ENCODE measurements around the gene TEDC2. TPM values are rescaled to one million over a fixed set of nuclear protein-coding genes. Genes with fewer than 3 reads are reported as not detected.

TEDC2 gene
- polyA plus RNA-seq, 3 donors, result 0.28 TPM; not detected in 2

DNA sequence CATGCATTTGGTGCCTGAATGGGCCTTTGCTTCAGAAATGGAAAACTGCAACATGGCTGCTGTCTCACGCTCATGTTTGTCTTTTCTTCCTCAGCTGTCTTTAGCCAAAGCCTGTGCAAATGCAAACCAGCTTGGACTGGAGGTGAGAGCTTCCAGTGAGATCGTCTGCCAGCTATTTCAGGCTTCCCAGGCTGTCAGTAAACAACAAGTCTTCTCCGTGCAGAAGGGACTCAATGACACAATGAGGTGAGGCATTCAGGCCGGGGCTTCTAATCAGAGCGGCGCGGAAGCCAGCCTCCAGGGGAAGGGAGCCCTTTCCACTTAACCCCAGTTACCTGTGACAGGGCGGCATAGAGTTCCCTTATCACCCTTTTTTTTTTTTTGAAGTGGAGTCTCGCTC lies 16.4 kb upstream of the TEDC2 start:
- Histone ChIP-seq H2AFZ (ENCODE audit: insufficient read depth, low read depth, low read length, poor library complexity, severe bottlenecking) (no peak overlapping the region), H3K4me2 (replicated peaks; ENCODE audit: extremely low read depth, low read length, poor library complexity, severe bottlenecking) (no peak overlapping the region), H3K9me3 (replicated peaks in 1 of 2; ENCODE audit: control insufficient read depth in 1 of 2, insufficient read depth in 1 of 2, low read length in 2 of 2) (no peaks in the 10 kb centered on the region), H3K9ac (ENCODE audit: insufficient read depth, low read length, poor library complexity, severe bottlenecking) (no peak overlapping the region), H3K4me3 (replicated peaks in 1 of 3; ENCODE audit: low read depth in 2 of 3, low read length in 3 of 3) (no peak overlapping the region), H3K4me1 (ENCODE audit: control insufficient read depth in 1 of 2, insufficient read depth in 2 of 2, low read length in 2 of 2) (no peaks in the 10 kb centered on the region), H3K27me3 (ENCODE audit: control insufficient read depth in 2 of 2, insufficient read depth in 2 of 2, low read length in 2 of 2) (no peaks in the 10 kb centered on the region), H3K79me2 (ENCODE audit: insufficient read depth, low read length) (peaks cover 5% of the 10 kb centered on the region), H3K36me3 (replicated peaks in 1 of 2; ENCODE audit: control insufficient read depth in 1 of 2, insufficient read depth in 2 of 2, low read length in 2 of 2) (peaks cover 52 to 77% of the 10 kb centered on the region in 2 donors), H3K27ac (ENCODE audit: low read depth in 1 of 2, low read length in 2 of 2) (no peak overlapping the region), H4K20me1 (ENCODE audit: insufficient read depth, low read length) (no peaks in the 10 kb centered on the region)
- H3K27ac Mint-ChIP-seq, result peak overlapping the region in 1 of 7 donors; percentile 4
- H3K27me3 Mint-ChIP-seq (ENCODE audit: low read depth in 3 of 3), result no peaks in the 10 kb centered on the region
- no peak for DNase-seq
- 98% methylated on average over 7 of the region's 9 CpGs for WGBS (ENCODE audit: insufficient coverage)
- intact Hi-C loops (cut with micrococcal nuclease), result no loop called here
- peaks cover 61 to 84% of the 10 kb centered on the region in 2 donors for H3K36me3 Mint-ChIP-seq
- H3K9me3 Mint-ChIP-seq, result no peaks in the 10 kb centered on the region
- no peak overlapping the region for H3K4me3 Mint-ChIP-seq
- TF ChIP-seq, protein P1, sequence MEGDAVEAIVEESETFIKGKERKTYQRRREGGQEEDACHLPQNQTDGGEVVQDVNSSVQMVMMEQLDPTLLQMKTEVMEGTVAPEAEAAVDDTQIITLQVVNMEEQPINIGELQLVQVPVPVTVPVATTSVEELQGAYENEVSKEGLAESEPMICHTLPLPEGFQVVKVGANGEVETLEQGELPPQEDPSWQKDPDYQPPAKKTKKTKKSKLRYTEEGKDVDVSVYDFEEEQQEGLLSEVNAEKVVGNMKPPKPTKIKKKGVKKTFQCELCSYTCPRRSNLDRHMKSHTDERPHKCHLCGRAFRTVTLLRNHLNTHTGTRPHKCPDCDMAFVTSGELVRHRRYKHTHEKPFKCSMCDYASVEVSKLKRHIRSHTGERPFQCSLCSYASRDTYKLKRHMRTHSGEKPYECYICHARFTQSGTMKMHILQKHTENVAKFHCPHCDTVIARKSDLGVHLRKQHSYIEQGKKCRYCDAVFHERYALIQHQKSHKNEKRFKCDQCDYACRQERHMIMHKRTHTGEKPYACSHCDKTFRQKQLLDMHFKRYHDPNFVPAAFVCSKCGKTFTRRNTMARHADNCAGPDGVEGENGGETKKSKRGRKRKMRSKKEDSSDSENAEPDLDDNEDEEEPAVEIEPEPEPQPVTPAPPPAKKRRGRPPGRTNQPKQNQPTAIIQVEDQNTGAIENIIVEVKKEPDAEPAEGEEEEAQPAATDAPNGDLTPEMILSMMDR (IDR thresholded peaks at IDR 0.05), result no peak
- no peaks in the 10 kb centered on the region for H3K4me1 Mint-ChIP-seq

DNA sequence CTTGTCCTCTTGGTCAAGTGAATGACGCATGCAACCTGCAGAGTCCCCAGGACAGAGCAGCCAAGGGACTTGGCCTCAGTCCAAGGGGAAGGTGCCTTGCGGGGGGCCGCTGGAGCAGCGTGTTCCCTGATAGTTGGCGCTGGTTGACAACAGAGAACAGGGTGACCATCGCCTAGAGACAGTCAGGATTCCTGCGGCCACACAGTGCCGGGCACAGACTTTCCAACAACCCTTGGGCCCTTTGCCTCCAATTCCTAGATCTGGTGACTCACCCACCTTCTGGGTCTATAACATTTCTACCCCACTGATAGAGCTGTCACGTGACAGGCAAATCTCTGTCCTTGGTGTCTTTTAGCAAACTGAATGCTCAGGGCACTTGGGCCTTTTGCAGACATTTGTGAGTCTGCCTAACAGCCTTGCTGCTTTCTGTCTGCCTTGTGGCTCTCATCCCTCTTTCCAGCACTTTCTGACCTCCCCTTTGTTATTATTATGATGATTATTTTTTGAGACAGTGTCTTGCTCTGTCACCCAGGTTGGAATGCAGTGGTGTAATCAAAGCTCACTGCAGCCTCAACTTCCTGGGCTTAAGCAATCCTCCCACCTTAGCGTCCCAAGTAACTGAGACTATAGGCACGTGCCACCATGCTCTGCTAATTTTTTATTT lies 11.9 kb upstream of the TEDC2 start:
- no peaks in the 10 kb centered on the region for H4K20me1 ChIP-seq (ENCODE audit: insufficient read depth, low read length)
- Mint-ChIP-seq H3K27ac (peak overlapping the region in 2 of 7 donors; percentile 42 to 54), H3K27me3 (ENCODE audit: low read depth in 3 of 3) (no peaks in the 10 kb centered on the region), H3K9me3 (no peaks in the 10 kb centered on the region), H3K36me3 (peaks cover 70 to 98% of the 10 kb centered on the region in 2 donors), H3K4me3 (no peak overlapping the region), H3K4me1 (no peaks in the 10 kb centered on the region)
- TF ChIP-seq, protein P1 (IDR thresholded peaks at IDR 0.05), result no peak
- H2AFZ ChIP-seq (ENCODE audit: insufficient read depth, low read depth, low read length, poor library complexity, severe bottlenecking), result no peak overlapping the region
- no peak overlapping the region for H3K27ac ChIP-seq (ENCODE audit: low read depth in 1 of 2, low read length in 2 of 2)
- no peak overlapping the region for H3K9ac ChIP-seq (ENCODE audit: insufficient read depth, low read length, poor library complexity, severe bottlenecking)
- H3K4me3 ChIP-seq (replicated peaks in 1 of 3; ENCODE audit: low read depth in 2 of 3, low read length in 3 of 3), result no peak overlapping the region
- no peak overlapping the region for H3K4me2 ChIP-seq (replicated peaks; ENCODE audit: extremely low read depth, low read length, poor library complexity, severe bottlenecking)
- no peaks in the 10 kb centered on the region for H3K9me3 ChIP-seq (replicated peaks in 1 of 2; ENCODE audit: control insufficient read depth in 1 of 2, insufficient read depth in 1 of 2, low read length in 2 of 2)
- DNase-seq, result no peak
- no peaks in the 10 kb centered on the region for H3K27me3 ChIP-seq (ENCODE audit: control insufficient read depth in 2 of 2, insufficient read depth in 2 of 2, low read length in 2 of 2)
- peaks cover 74 to 91% of the 10 kb centered on the region in 2 donors for H3K36me3 ChIP-seq (replicated peaks in 1 of 2; ENCODE audit: control insufficient read depth in 1 of 2, insufficient read depth in 2 of 2, low read length in 2 of 2)
- peaks cover 8% of the 10 kb centered on the region for H3K79me2 ChIP-seq (ENCODE audit: insufficient read depth, low read length)
- WGBS (ENCODE audit: insufficient coverage), result 99% methylated on average over 9 of the region's 11 CpGs
- intact Hi-C loops (cut with micrococcal nuclease), result no loop called here
- no peaks in the 10 kb centered on the region for H3K4me1 ChIP-seq (ENCODE audit: control insufficient read depth in 1 of 2, insufficient read depth in 2 of 2, low read length in 2 of 2)
